MCF 10A (cell line): ENCODE measurements around the gene ZNF136. TPM values are rescaled to one million over a fixed set of nuclear protein-coding genes. Genes with fewer than 3 reads are reported as not detected.
A peak's percentile ranks its signal among the peaks of the same experiment; 100 is the strongest.

ENCODE experiments used
- BruUV-seq: library from RNA; stranded (reverse); fragments of 400-500 nt; replicated peaks from 2 replicates; lab custom pipeline; 2021; lab: Mats Ljungman, UMichigan
- CTCF ChIA-PET: fragments of 300-600 bp; sonication (Branson Sonifier 250); formaldehyde crosslinking; extraction: SDS; loops from one replicate; lab custom pipeline; 2021; ENCODE audit warnings: antibody characterized with exemption, inconsistent platforms; lab: Yijun Ruan, JAX
- POLR2A ChIA-PET: fragments of 300-600, 350-650 bp; sonication (Branson Sonifier 250); formaldehyde crosslinking; extraction: SDS; loops from one replicate; lab custom pipeline; 2020; ENCODE audit warnings: antibody characterized with exemption, inconsistent platforms; lab: Yijun Ruan, JAX
- DNase-seq: peaks from one replicate; pipeline ENCODE4 v3.0.0-alpha.2; 2018; ENCODE audit not compliant: unreplicated experiment
- H3K27ac Mint-ChIP-seq: one replicate; pipeline ENCODE4 v1.8.0; 2022; ENCODE audit warnings: mild to moderate bottlenecking, low read depth, mixed read lengths; ENCODE audit not compliant: unreplicated experiment
- H3K27me3 Mint-ChIP-seq: one replicate; pipeline ENCODE4 v1.8.0; 2022; ENCODE audit warnings: mixed read lengths; ENCODE audit not compliant: insufficient read depth, unreplicated experiment
- H3K36me3 Mint-ChIP-seq: one replicate; pipeline ENCODE4 v1.8.0; 2022; ENCODE audit warnings: mild to moderate bottlenecking, moderate library complexity, mixed read lengths; ENCODE audit not compliant: insufficient read depth, unreplicated experiment
- H3K4me1 Mint-ChIP-seq: one replicate; pipeline ENCODE4 v1.8.0; 2022; ENCODE audit warnings: mixed read lengths; ENCODE audit not compliant: insufficient read depth, unreplicated experiment
- H3K4me3 Mint-ChIP-seq: one replicate; pipeline ENCODE4 v1.8.0; 2022; ENCODE audit warnings: mild to moderate bottlenecking, moderate library complexity, mixed read lengths; ENCODE audit not compliant: unreplicated experiment
- H3K9me3 Mint-ChIP-seq: one replicate; pipeline ENCODE4 v1.8.0; 2022; ENCODE audit warnings: mixed read lengths; ENCODE audit not compliant: unreplicated experiment
- CTCF ChIP-seq: fragments of 200-600 bp; IDR thresholded peaks from one replicate; pipeline ENCODE4 v1.8.0; 2022; ENCODE audit warnings: antibody characterized with exemption, mild to moderate bottlenecking; ENCODE audit not compliant: unreplicated experiment
- intact Hi-C: fragments of 100-400 bp; cut with micrococcal nuclease; formaldehyde crosslinking; loops from 2 replicates; pipeline ENCODE4 v1.14.1; 2022
- total RNA-seq: library from RNA; stranded (reverse); gene quantifications from 2 replicates; pipeline ENCODE4 v1.2.3, GENCODE V29; 2022

The ZNF136 gene
- total RNA-seq, 1 experiment from 2014 or later: 3.7 TPM

GRCh38 chr19:12139885-12140544 is 22.9 kb upstream of the ZNF136 start, which contains the start of gene ZNF20:
ZNF20 (minus strand) TSS chr19:12140350; CDS start chr19:12140182, 168 bp downstream.
- POLR2A ChIA-PET: interaction anchor here (0.6 to 2.9 kb wide), 24 partner anchors 9 to 582 kb away, joined by 3 to 42 read pairs (median 4); partner anchors contain the start of genes ZNF136, ZNF44, ZNF441 and ZNF564
- H3K36me3 Mint-ChIP-seq: peaks cover 32% of the 10 kb centered on the region
- peak within 1 kb of the TSS; percentile 83 for H3K4me3 Mint-ChIP-seq
- TF ChIP-seq CTCF: no peak
- no peaks in the 10 kb centered on the region for H3K27me3 Mint-ChIP-seq
- CTCF ChIA-PET: interaction anchor here (0.5 to 3.5 kb wide), 29 partner anchors 11 to 699 kb away, joined by 3 to 51 read pairs (median 4); partner anchors contain the start of genes ZNF625 and ZNF700
- peak within 1 kb of the TSS; percentile 93 for H3K27ac Mint-ChIP-seq
- BruUV-seq: TSS peak; percentile 46
- peak; percentile 94 for DNase-seq
- H3K4me1 Mint-ChIP-seq: peaks cover 22% of the 10 kb centered on the region
- peaks cover 7% of the 10 kb centered on the region for H3K9me3 Mint-ChIP-seq
- intact Hi-C loops: loop anchor here (2.0 to 10.0 kb wide), 3 partner anchors 401 to 643 kb away; partner anchors contain the start of gene ZNF823

- peak; percentile 91 for DNase-seq
- H3K9me3 Mint-ChIP-seq: peaks cover 14% of the 10 kb centered on the region
- POLR2A ChIA-PET: interaction anchor here (0.6 to 2.9 kb wide), 24 partner anchors 9 to 581 kb away, joined by 3 to 42 read pairs (median 4); partner anchors contain the start of genes ZNF136, ZNF44, ZNF441 and ZNF564
- intact Hi-C loops: loop anchor here (1.0 to 10.0 kb wide), 6 partner anchors 152 to 643 kb away; partner anchors contain the start of gene ZNF823
- CTCF ChIA-PET: interaction anchor here (0.6 to 3.5 kb wide), 43 partner anchors 10 to 857 kb away, joined by 3 to 51 read pairs (median 4); partner anchors contain the start of gene ZNF700
- no TSS peak for BruUV-seq
- no peaks in the 10 kb centered on the region for H3K27me3 Mint-ChIP-seq
- H3K4me3 Mint-ChIP-seq: peak overlapping the region; percentile 83
- H3K36me3 Mint-ChIP-seq: peaks cover 30% of the 10 kb centered on the region
- peak overlapping the region; percentile 93 for H3K27ac Mint-ChIP-seq
- peak; percentile 93 for TF ChIP-seq CTCF
- peaks cover 22% of the 10 kb centered on the region for H3K4me1 Mint-ChIP-seq
Measured at GRCh38 chr19:12140545-12141404, 22.1 kb upstream of the ZNF136 start.

- peaks cover 30% of the 10 kb centered on the region for H3K36me3 Mint-ChIP-seq
- H3K4me1 Mint-ChIP-seq: peaks cover 22% of the 10 kb centered on the region
- intact Hi-C loops: loop anchor here (1.0 to 10.0 kb wide), 6 partner anchors 153 to 644 kb away; partner anchors contain the start of gene ZNF823
- H3K27ac Mint-ChIP-seq: peak overlapping the region; percentile 47
- H3K9me3 Mint-ChIP-seq: peaks cover 18% of the 10 kb centered on the region
- POLR2A ChIA-PET: interaction anchor here (1.6 to 2.9 kb wide), 6 partner anchors 9 to 409 kb away, joined by 4 to 42 read pairs (median 6); partner anchors contain the start of genes ZNF44, ZNF564 and ZNF700
- H3K27me3 Mint-ChIP-seq: no peaks in the 10 kb centered on the region
- peak overlapping the region; percentile 83 for H3K4me3 Mint-ChIP-seq
- no peak for DNase-seq
- BruUV-seq: no TSS peak
- TF ChIP-seq CTCF: no peak
- CTCF ChIA-PET: interaction anchor here (0.6 to 3.5 kb wide), 26 partner anchors 10 to 605 kb away, joined by 3 to 51 read pairs (median 5); partner anchors contain the start of gene ZNF700
Measured at GRCh38 chr19:12141405-12141736, 21.5 kb upstream of the ZNF136 start.
